ENCODE results near the gene GPLD1.

GPLD1 gene

DNA sequence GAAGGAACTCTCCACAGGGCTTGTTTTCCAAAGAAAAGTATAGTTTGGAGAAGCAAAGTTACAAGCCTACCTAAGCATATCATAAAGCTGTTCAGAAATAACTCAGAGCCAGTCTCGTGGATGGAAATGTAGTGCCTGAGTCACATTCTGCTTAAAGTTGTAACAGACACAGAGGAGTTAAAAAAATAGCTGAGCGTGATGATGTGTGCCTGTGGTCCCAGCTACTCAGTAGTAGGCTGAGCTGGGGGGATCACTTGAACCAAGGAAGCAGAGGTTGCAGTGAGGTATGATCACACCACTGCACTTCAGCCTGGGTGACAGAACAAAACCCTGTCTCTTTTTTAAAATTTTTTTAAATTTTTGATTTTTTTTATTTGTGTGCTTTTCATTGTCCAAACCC lies 12.0 kb upstream of the GPLD1 start:
- no peak for DNase-seq (ENCODE audit: low spot score)

DNA sequence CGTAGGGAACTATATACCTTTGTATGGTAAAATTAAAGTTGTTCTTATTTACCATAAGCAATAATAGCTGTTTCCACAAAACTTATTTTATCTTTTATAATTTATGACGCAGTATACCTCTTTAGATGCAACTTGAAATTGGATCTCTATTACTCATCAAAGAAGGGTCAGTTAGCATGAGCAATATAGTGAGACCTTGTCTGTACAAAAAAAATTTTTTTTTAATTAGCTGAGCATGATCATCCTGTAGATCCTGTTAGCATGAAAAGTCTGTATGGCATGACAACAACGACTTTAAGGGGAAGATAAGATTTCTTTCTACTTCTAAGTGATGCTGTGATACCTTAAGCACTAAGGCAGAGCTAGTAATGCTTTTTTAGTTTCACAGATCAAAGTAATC lies 11.3 kb upstream of the GPLD1 start:
- no peak for DNase-seq (ENCODE audit: low spot score)

DNA sequence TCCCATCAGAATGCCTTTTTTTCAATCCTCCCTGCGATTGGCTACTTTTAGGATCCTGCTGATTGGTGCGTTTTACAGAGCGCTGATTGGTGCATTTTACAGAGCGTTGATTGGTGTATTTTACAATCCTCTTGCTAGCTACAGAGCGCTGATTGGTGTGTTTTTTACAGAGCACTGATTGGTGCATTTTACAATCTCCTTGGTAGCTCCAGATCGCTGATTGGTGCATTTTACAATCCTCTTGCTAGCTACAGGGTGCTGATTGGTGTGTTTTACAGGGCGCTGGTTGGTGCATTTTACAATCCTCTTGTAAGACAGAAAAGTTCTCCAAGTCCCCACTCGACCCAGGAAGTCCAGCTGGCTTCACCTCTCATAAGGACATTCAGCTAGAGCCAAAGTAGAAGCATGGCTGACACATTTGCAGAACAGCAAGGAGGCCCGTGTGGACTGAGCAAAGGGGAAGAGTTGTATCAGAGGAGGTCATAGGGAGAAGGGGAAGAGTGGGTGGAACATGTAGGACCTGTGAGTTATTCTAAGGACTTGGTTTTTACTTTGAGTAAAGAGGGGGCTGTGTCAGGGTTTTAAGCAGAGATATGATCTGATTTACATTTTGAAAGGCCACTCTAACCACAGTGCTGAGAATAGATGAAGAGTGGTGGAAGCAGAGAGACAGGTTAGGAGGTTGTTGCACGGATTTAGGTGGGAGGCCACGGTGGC lies 8.0 kb upstream of the GPLD1 start:
- no peak for DNase-seq (ENCODE audit: low spot score)

DNA sequence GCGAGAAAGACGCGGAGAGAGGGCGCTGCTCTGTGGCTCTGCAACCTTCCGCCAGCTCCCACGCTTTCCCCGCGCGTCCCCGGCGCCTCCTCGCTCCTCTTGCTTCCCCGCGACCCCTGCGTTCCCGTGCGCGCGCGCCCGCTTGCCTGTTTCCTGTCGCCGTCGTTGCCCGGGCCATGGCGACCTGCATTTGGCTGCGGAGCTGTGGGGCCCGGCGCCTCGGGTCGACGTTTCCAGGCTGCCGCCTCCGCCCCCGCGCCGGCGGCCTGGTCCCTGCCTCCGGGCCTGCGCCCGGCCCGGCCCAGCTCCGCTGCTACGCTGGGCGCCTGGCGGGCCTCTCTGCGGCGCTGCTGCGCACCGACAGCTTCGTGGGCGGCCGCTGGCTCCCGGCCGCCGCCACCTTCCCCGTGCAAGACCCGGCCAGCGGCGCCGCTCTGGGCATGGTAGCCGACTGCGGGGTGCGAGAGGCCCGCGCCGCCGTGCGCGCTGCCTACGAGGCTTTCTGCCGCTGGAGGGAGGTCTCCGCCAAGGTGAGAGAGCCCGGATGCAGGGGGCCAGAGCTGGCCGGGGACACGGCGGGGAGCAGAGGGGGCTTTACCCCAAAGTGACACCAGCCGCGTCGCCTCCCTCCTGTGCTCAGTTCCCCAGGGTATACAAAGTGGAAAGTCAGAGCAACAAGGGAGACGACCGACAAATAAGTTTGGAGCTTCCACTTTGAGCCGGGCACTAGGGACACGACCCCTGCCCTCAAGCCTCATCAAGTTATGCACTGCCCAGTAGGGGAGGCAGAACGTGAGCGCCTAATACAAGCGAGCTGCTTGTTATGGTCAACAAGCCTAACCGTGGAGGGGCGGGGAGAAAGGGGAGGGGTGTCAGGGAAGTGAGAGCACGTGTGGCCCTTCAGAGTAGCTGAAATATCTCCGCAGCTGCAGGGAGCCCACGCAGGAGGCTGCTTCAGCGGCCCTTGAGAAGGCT lies 5.7 kb upstream of the GPLD1 start, which contains the start of gene ALDH5A1:
Gene ALDH5A1, plus strand, starts transcription at position 149 of the 975 bp plus-strand sequence. Its CDS starts 28 bp downstream, at position 177.
- peak; percentile 87 for DNase-seq (ENCODE audit: low spot score)

DNA sequence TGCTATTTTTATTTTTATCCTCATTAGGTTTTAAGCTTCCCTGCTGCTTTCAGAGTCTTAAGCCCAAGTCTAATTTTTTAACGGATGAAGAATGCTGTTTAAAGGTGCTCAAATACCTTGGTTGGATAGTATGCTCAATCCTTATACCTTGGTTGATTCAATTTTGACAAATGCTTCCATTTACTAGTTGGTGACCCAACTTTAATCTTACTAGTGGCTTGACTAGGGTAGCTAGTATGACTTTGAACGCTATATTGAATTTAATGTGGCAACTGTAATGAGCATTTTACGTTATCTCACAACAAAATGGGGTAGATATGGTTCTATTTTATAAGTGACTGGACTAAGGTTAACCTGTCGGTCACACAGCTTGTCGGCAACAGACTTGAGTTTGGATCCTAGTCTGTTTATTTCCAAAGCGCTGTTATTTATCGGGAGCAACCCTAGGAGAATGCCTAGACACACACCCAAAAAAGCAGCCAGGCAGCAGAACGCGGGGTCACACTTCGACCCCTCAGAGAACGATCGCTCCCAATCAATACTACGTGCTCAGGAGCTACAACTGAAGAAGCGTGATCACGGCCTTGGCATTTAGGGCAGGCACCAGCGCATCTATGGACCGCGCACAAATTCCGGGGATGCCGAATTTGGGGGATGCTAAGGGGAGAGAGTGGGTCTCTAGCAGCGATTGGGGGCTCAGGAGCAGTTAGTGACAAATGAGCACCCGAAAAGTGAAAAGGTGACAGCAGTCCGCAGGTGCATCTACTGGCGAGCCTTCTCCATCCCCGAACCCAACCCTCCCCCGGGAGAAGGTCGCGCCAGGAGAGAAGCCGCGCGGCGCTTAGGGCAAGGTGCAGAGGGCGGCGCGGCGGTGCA lies 4.8 kb upstream of the GPLD1 start:
- no peak for DNase-seq (ENCODE audit: low spot score)

DNA sequence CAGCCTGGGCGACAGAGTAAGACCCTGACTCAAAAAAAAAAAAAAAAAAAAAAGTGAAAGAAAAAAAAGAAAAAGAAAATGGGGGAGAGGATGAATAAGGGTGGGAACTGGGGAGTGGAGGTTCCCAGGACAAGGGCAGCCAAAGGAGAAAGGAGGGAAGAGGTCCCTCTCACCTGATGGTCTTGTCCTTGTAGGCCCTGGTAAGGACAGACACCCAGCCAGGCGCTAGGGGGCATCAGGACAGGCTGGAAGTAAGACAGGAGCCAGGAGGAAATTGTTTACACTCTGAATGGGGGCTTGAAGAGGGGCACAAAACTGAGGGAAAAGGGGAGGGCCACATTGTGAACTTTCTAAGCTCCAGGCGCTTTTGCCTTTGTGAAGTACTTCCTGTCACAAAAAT lies 3.1 kb upstream of the GPLD1 start:
- no peak for DNase-seq (ENCODE audit: low spot score)

DNA sequence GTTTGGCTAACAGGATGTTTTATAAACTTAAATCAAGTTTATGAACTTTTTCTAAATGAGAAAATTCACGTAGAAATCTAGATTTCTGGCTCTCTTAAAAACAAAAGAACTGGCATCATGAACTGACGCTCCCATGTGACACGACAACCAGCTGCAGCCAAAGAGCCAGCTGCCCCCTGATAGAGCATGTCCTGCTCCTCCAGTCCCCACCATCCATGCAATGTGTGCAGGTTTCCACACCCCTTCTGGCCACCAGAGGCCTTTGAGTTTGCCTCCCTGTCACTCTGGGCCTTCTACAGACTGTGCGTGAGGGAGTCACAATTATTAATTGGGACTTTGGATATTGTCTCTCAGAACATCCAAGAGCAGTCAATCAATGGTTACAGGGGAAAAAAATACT lies 1.6 kb upstream of the GPLD1 start:
- DNase-seq (ENCODE audit: low spot score), result no peak

DNA sequence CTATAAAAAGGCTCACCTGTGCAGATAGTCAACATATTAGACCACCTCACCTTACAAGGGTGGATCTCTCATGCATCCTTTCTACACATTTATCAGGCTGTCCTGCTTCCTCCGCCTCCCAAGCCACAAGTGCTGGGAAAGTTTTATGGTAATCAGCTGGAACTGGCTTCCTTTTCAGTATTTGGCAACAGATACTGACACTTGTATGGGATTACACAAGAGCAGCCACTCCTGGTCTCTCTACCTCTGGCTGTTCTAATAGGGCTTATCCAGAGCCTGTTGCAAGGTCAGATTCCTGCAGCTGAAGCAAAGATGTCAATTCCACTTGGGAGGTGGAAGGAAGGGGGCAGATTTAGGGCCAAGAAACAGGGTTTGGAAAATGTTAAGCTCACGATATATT lies 503 bp upstream of the GPLD1 start:
- DNase-seq (ENCODE audit: low spot score), result no peak

DNA sequence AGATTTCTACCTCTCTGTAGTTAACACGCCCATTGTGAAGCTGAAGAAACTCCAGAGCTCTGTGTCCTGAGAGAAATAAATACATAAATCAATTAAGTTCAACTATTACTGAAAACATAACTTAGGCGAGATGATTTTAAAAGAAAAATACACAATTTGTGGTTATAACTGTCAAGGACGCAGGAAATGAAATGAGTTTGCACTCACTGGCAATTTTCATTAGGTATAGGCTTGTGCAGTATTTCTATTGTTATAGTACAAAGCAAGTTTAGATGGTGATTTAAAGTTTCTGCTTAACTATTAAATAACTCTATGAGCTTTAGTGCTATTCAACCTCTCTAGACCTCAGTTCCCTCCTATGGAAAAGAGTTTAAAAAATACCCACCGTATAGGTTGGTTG lies 3.3 kb downstream of the GPLD1 start:
- DNase-seq (ENCODE audit: low spot score), result no peak

DNA sequence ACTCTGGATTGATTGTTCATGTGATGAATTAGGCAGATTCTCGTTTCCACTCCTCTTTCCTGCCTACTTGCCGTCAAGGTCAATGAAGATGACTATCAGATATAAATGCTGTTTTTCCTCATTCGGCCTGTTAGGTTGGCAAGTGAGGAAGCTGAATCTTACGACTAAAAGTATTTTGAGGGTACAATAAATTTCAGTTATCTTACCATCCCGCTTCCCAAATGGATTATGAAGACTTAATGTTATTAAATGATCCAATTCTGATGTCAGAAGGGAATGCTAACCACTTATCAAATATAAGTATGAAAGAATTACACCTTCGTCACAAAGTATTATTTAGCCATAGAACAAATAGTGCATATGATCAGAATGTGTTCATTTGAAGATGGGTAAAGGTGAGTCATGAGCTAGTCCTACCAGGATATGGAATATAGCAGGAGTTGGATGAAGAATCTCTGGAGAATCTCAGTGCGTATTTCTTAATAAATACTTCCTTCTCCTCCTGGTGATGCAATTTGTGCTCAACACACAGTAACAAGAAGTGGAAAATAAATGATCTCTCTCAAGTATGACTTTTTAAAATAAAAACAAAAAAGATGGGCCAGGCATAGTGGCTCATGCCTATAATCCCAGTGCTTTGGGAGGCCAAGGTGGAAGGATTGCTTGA lies 4.6 kb downstream of the GPLD1 start:
- DNase-seq (ENCODE audit: low spot score), result no peak

DNA sequence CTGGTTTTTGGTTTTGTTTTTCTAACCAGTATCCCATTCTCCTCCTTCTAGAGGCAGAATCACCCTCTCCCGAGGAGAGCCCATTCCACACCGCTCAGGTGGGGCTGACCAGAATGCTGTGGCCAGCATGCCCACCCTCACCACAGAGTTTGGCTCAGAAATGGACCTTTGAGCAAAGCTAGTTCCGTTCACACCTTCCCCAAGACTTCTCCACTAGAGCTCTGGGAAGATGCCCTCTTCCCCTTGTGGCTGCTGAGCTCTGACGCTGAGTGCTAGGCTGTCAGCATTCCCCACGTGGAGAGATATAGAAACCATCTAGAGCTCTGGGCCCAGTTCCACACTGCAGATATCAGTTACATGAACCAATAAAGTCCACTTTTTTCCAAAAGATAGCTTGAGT lies 7.9 kb downstream of the GPLD1 start:
- DNase-seq (ENCODE audit: low spot score), result no peak

DNA sequence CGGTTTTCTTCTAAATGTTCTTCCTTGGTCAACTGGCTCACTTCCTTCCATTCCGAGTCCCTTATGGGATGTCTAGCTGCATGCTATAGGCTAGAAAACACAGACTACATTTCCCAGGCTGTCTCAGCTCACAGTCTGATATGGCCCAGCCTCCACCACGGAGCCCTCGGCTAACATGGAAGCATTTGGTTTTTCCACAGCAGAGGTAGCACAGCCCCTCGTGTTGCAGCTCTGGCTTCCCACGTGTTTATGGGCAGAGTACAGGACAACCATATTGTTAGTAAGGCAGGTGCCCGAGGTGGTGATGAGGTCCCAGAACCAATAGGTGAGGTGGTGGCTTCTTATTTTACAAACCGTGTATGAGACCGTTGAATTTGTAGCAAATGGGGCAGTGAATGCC lies 8.7 kb downstream of the GPLD1 start:
- no peak for DNase-seq (ENCODE audit: low spot score)

DNA sequence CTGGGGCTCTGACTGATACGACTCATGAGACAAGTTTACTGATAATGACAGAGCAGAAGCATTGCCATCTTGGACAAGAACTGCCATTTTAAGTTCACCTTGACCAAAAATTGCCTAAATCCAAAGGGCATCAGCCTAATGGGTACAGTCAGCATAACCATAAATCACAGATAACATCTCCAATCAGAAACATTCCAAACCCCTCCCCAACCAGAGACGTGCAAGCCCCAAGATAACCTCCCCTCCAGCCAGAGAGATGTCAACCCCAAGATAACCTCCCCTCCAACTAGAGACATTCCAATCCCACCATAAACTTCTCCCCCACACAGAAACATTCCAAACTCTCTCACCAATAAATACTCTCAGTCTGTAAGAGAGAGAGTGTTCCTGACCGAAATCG lies 10.5 kb downstream of the GPLD1 start:
- DNase-seq (ENCODE audit: low spot score), result no peak

DNA sequence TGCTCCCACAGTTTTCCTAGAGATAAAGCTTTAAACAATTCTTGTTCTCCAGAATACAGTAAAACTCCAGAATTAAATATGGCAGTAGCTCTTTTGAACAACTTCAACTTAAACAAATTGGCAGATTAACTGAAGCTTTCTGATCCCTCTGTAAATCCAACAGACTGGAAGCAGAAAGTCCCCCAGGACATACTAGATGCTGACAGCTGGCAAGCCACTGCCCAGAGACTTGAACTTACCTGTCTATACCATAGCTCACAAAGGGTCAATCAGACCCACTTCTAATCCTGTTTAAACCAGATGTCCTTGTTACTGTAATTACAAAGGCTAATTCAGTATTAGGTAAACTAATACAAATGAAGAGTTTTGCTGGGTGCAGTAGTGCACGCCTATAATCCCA lies 12.3 kb downstream of the GPLD1 start:
- DNase-seq (ENCODE audit: low spot score), result no peak

DNA sequence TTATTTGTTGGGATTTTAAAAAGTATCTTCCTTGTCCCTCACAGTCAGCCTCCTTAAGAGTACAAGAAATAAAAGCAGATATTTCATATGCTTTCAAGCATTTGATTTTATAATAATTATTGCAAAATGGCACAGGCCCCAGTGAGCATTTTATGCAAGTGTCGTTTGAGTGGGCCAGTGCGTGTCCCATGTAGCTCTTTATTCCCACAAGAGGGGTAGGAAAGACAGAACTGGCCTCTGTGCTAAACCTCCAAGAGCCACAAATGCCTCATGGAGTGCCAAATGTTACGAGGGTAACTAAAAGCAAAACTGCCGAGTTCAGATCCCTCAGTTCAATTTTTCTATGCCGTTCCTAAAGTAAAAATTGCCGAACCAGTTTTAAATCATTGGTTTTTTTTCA lies 12.7 kb downstream of the GPLD1 start:
- DNase-seq (ENCODE audit: low spot score), result no peak

DNA sequence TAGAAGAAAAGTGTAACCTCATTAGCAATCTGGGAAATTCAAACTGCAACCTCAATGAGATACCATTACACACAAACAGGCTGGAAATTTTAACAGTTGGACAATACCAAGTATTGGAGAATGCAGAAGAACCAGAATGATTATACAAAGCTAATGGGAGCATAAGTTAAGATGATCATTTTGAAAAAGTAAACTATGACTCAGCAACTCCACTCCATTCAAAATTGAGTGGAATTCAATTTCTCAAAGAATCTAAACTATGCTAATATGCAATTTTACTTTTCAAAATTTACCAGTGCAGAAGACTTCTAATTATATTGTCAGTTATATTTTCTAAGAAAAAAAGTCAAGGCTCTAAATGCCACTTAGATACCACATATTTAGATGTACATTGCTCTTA lies 17.2 kb downstream of the GPLD1 start:
- no peak for DNase-seq (ENCODE audit: low spot score)

DNA sequence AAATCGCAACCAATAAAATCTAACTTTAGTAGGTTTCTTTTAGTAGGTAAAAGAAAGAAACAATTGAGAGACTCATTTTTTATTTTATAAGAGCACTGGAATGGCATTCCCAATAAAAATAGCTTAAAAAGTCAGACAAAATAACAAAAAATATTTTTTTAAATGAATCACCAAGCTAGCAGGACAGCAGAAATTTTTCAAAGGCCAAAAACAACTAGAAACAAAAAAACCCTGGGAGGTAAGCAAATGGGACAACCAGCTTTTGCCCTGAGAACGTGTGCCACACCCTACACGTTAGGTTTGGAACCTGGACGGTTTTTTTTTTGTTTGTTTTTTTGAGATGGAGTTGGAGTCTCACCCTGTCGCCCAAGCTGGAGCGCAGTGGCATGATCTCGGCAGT lies 19.6 kb downstream of the GPLD1 start:
- DNase-seq (ENCODE audit: low spot score), result no peak

DNA sequence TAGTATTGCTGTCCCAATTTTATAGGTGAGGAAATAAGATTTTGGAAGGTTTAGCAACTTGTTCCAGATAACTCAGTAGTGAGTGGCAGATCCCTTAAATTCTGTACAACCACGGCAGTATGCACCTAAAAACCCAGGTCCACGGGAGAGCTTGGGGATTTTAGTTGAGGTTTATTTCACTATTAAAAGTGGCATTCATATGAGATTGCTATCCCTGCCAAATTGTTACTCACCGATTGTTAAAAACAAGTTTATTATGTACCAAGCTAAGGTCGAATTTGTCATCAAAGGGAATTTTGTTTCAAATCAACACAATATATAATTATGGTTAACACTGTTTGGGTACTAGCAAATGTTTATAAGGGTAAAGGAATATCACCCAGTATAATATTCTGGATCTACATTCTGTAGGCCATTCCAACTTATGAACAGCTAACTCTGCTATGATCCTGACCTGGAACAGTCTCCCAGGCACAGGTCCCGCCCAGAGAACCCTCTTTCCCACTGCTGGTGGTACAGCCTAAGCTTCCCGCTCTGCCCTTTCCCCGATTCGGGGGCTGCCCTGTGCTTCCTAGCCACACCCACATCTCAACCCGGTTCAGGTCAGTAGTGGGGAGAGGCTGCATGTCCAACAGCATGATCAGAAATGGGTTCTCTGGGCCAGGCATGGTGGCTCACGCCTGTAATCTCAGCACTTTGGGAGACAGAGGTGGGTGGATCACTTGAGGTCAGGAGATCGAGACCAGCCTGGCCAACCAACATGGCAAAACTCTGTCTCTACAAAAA lies 24.9 kb downstream of the GPLD1 start:
- no peak for DNase-seq (ENCODE audit: low spot score)

DNA sequence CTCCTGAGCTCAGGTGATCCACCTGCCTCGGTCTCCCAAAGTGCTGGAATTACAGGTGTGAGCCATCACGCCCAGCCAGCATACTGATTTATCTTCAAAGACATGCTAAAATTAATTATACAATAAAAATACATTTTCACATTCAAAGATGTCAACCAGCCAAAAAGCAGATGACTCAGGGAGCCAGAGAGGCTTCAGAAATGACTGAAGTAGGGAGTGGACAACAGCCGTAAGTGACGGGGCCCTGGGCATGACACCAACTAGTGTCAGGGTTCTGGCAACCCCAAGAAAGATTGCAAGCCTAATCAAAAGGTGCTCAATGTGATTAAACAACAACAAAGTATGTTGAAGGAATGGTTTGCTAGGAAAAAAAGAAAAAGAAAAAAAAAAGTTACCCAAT lies 28.4 kb downstream of the GPLD1 start:
- no peak for DNase-seq (ENCODE audit: low spot score)

DNA sequence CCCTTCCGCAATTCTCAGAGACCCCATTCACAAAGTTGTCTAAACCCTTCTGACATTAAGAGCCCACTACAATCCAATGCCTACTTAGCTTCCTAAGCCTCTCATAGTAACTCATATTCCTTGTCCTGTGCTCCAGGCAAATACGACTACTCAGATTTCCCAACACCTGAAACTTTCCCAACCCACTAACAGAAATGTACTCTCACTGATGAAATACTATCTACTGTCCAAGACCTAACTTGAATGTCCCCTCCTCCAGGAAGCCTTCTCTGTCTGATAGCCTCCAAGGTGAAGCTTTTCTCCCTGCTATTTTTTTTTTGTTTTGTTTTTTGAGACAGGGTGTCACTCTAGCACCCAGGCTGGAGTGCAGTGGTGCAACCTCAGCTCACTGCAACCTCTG lies 30.4 kb downstream of the GPLD1 start:
- DNase-seq (ENCODE audit: low spot score), result no peak

DNA sequence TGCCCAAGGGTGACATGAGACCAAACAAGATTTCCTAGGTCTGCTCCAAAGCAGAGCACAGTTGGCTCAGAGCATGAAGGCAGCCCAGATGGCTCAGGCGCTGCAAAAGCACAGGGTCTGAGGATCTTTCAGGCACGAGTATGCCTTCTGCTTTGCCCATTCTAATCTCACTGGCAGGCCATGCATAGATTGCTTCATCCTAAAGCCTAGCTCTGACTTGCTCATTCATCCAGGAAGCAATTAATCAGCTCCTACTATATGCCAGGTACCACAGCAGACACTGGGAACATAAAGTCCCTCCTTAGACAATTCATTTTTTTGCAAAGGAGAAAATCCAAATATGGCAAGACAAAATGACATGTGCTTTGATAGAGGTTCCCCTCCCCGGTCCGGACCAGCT lies 31.2 kb downstream of the GPLD1 start:
- no peak for DNase-seq (ENCODE audit: low spot score)
